KG1 (cell line): Measurements from ENCODE around the gene NEK11.
"Not testable (repeated sequence)": the region's sequence is repeated elsewhere in the genome, so short reads cannot be mapped to it uniquely, and the experiment has no call there.

Experiments
- DNase-seq: peaks from one replicate; lab custom pipeline; 2025; lab: John Stamatoyannopoulos, UW

NEK11 gene

DNA sequence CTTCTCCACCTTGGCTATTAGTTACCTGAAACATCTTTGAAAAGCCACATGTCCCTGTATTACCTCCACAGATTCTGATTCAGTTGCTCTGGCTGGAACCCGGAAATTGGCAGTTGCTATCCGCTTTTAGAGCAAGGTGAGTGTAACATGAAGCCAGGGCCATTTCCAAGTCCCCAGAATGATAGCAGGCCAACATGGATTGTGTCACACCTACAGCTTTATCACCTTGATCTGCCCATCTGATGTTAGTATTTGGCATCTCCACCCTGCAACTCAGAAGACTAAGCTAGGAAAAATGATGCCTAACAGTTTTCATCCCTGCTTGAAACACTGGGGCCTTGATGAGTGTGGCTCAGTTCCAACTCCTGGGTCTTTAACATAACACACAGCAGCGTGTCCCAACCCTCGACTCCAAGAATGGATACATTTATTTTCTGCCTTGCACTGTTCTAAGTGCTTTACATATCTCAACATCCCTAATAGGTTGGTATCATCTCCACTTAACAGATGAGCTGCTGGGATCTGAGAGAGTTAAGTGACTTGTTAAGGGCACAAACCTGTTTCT is 333.6 kb downstream of the NEK11 start:
- DNase-seq: no peak

DNA sequence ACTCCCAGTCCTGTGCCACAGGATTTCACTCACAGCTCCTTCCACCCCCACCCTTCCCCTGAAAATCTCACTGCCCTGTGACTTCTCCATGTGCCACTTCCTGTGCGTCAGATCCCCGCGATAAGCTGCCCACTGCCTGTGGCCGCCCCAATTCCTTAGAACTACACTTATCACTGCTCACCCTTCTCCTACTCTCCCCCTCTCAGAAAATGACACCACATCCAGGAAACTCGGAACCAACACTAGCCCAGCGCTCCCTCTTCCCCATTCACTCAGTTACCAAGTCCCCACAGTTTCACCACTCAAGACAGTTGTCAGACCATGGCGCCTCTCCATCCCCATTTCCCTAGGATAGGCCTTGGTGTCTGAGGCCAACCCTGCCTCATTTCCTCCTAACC is 334.4 kb downstream of the NEK11 start:
- not testable (repeated sequence) for DNase-seq

DNA sequence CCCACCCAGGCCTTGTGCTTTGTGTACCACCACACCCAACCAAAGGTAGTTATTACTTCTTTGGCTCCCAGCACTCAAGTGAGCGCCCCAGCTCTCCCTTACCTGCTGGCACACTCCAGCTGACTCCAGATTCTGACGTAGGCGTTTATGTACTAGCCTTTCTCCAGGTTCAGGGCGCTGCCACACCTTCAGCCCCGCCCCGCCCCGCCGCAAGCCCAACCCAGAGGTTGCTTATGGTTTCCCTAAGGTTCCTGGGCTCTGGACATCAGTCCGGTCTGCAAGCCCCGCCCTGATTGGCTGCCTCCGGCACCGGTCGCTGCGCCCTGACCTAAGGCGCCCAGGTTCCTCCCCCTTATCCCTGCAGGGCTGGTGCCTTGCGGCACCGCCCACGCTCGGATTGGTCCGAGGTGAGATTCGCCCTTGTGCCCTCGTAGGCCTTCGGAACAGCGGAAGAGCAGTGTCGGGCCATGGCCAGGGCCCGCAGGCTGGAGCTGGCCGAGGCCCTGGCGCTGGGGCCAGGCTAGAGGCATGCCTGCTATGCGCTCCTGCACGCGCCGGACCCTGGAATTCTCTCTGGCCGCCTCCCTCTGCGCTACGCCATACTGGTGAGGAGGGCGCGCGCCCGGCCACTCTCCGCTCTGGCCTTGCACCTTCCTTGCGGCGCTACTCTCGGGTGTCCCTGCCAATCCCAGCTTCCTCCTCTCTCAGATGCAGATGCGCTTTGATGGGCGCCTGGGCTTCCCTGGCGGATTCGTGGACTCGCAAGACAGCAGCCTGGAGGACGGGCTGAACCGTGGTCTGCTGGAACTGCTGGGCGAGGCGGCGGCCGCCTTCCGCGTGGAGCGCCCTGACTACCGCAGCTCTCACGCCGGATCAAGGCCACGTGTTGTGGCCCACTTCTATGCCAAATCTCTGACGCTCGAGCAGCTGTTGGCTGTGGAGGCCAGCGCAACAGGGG is 335.1 kb downstream of the NEK11 start:
- DNase-seq: no peak

DNA sequence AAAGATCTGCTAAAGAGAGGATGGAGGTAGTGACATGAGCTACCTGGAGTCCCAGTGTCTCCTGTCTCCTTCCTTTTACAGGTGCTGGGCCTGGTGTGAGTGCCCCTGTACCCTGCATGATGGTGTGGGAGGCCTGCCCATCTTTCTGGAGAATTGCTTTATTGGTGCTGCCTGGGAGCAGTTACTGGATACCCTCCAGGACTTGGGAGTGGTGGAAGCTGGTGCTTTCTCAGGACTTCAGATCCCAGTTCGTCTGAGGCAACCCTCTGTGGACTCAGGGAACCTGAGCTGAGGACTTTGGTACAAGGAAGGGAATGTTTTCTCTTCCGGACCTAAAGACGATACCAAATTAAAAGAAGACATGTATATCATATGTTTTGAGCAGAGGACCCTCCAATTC is 336.6 kb downstream of the NEK11 start:
- no peak for DNase-seq

DNA sequence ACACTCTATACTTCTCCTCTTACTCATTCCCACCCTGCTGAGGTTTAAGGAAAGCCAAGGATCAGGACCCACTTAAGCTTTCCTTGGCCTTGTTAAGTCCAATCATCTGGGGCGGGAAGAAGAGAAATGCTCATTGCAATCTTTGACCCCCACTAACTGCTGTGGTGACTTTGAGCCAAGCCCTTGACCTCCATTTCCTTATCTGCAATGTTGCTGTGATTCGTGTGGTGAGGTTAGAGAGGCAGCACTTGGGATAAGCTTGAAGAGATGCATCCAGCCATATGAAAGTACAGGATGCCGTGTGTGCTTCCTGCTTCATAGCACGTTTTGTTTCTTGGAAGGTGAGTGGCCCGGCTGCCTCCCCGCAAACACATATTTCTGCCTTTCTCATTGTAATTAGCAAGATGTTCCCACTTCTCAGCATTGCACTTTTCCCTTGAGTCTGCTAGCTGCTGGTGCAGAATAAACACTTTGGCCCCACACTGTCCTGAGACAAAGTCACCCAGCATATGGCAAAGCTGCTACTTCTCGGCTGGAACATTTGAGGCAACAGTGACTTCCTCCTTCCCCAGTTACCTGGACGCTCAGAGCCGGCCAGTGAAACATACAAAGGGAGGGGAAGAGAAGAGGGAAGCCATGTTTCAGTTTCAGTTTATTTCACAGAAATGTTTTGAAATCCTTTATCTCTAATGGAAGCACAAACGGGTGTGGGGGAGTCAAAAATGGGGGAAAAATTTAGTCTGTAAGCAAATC is 344.4 kb downstream of the NEK11 start:
- no peak for DNase-seq

DNA sequence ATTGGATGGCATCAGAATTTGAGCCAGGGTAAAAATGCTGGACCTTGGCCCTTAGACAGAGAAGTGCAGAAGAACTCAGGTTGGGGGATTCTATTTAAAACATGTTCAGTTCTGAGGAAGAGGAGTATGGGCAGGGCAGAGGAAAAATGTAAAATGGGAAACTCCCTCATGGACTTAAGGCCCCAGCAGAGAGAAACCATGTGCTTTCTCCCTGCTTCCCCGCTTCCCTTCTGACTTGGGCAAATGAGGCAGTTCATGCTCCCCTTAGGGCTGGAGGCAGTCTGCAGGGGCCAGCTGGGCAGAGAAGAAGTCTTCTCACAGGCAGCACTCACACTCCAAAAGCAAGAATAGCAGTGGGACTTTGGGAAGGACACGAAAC is 345.0 kb downstream of the NEK11 start:
- no peak for DNase-seq

DNA sequence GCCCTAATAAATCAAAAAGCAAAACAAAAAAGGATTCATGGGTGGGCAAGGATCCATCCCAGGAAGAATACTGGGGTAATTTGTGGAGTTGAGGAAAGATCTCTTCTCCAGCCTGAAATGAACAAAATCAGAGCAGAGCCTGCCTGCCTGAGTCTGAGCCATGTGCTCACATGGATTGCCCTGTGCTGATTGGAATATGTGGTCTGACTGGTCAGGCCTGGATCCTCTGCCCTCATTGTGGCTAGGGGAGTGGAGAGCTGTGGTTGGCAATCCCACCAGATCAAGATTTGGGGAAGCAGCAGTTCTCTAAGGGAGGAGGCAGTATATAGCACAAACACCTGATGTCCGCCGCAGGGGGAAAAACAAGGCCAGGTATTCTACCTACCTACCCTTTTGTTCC is 348.1 kb downstream of the NEK11 start:
- no peak for DNase-seq

DNA sequence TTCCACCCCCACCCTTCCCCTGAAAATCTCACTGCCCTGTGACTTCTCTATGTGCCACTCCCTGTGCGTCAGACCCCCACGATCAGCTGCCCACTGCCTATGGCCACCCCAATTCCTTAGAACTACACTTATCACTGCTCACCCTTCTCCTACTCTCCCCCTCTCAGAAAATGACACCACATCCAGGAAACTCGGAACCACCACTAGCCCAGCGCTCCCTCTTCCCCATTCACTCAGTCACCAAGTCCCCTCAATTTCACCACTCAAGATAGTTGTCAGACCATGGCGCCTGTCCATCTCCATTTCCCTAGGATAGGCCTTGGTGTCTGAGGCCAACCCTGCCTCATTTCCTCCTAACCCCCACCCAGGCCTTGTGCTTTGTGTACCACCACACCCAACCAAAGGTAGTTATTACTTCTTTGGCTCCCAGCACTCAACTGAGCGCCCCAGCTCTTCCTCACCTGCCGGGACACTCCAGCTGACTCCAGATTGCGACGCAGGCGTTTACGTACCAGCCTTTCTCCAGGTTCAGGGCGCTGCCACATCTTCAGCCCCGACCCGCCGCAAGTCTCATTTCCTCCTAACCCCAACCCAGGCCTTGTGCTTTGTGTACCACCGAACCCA is 354.3 kb downstream of the NEK11 start:
- not testable (repeated sequence) for DNase-seq

DNA sequence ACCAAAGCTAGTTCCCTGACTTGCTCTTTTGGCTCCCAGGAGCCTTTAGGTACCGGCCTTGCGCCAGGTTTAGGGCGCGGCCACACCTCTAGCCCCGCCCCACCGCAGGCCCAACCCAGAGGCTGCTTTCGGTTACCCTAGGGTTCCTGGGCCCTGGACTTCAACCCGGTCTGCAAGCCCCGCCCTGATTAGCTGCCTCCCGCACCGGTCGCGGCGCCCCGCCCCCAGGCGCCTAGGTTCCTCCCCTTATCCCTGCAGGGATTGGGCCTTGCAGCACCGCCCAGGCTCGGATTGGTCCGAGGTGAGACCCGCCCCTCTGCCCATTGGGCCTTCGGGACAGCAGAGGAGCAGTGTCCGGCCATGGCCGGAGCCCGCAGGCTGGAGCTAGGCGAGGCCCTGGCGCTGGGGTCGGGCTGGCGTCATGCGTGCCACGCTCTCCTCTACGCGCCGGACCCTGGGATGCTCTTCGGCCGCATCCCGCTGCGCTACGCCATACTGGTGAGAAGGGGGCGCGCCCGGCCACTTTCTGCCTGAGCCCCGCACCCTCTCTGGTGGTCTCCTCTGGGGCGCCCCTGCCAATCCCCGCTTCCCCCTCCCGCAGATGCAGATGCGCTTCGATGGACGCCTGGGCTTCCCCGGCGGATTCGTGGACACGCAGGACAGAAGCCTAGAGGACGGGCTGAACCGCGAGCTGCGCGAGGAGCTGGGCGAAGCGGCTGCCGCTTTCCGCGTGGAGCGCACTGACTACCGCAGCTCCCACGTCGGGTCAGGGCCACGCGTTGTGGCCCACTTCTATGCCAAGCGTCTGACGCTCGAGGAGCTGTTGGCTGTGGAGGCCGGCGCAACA is 355.0 kb downstream of the NEK11 start, which contains the start of gene NUDT16:
Gene NUDT16, plus strand, starts transcription at position 330 of the 847 bp plus-strand sequence. Its CDS starts 31 bp downstream, at position 361.
- DNase-seq: peak; percentile 87

DNA sequence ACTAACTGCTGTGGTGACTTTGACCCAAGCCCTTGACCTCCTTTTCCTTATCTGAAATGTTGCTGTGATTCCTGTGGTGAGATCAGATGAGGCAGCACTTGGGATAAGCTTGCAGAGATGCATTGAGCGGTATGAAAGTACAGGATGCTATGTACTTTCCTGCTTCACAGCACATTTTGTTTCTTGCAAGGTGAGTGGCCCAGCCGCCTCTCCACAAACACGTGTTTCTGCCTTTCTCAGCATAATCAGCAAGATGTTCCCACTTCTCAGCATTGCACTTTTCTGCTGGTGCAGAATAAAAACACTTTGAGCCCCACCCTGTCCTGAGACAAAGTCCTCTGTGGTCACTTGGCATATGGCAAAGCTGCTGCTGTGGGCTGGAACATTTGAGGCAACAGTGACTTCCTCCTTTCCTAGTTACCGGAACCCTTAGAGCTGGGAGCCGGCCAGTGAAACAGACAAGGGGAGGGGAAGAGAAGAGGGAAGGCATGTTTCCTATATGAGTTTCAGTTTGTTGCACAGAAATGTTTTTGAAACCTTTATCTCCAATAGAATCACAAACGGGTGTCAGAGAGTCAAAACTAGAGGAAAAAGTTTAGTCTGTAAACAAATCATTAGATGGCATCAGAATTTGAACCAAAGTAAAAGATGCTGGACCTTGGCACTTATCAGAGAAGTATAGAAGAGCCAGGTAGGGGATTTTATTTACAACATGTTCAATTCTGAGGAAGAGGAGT is 359.9 kb downstream of the NEK11 start:
- peak; percentile 50 for DNase-seq

DNA sequence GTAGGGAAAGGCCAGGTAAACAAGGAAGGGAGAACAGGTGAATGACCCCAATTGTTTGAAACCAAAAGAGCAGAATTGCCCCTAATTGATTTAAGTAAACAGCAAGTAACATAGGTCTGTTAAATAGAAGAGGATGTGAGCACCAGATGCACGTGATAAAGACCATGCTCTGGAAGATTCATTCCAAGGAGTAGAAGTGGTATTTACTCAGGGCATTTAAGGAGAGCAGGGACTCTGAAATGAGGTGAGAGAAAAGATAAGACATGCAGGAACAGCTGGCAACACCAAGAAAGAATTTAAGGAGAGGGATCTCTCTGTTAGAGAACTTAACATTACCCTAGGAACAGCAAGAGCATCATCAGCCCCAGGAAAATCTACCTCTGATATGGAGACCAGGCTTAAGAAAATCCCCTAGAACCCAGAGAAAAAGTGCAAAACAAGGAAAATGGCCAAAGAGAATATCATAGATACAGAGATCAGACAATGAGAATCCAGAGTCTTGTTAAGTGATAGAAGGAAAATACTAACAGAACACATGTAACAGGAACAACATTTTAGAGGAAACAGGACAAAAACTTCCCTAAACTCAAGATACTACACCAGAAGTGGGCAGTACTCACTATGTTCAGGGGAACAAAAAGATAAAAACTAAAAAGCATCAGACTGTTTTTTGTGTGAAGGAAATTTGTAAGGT is 361.3 kb downstream of the NEK11 start:
- DNase-seq: no peak

DNA sequence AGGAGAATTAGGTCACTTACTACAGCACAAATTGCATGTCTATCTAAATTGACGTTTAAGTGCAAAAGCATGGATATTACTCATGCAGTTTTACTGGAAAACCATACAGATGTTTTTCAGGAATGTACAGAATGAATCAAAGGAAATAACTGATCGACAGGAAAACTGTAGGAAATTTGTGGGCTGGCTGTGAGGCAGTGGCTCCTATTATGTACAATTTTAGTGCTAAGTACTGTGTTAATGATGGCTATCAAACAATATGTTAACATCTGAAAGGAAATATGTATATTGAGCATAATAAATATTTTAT is 361.8 kb downstream of the NEK11 start:
- no peak for DNase-seq

DNA sequence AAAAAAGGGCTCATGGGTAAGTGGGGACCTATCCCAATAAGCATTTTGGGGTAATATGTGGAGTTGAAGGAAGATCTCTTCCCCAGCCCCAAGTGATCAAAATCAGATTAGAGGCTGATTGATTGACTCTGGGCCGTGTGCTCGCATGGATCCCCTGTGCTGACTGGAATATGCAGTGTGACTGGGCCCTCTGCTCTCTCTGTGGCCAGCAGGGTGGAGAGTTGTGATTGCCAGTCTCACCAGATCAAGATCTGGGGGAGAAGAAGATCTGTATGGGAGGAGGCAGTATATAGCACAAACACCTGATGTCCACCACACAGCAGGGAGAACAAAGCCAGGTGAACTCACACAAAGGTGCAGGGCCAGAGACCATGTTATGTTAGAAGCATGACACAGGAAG is 363.7 kb downstream of the NEK11 start:
- no peak for DNase-seq

DNA sequence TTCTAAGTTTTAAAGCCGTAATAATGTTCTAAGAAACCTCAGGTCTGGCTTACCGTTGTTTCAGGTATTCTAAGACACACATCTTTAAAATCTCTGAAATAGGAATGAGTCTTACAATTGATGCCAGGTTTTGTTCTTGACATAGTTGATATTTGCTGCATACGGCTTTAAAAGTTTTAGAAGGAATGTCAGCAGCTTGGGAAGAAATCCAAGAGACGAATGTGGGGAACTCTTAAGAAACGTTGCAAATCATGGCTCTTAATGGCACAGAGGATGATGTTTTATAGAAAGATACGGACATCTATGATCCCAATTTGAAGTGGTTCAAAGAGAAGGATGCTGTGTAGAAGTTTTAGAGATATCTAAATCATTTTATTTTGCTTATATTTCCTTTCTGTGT is 366.4 kb downstream of the NEK11 start:
- DNase-seq: no peak

DNA sequence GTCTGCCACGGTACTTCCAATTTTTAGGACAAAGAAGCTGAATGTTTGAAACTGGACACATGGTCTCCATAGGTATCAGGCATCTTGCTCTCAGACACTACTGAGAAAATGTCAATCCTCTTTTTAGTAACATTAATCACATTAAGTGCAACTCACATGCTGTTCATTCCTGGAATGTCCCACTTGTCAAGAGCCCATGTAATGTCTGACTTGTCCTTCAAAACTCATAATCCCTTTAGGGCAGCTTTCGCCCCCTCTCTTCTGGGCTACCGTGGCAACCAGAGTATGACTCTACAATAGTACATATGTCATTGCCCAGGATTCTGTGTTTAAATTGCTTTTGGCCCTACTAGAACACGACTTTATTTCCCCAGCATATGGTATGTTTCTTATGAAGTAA is 367.2 kb downstream of the NEK11 start:
- no peak for DNase-seq

DNA sequence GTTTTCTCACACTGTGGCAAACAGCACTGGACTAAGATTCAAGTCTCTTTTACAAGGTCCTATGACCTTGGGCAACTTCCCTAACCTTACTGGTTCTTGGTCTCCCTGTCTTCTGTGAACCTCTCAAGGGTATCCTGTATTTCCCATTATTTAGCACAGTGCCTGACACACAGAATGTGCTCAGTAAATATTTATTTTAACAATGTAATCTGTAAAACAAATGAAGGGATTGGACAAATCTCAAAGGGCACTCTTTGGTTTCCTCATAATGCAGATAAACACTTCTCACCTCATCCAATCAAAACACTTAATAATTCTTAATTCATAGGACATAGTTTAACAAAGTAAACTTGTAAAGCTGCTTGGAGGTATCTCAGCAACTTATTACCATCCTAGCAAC is 367.7 kb downstream of the NEK11 start:
- no peak for DNase-seq

DNA sequence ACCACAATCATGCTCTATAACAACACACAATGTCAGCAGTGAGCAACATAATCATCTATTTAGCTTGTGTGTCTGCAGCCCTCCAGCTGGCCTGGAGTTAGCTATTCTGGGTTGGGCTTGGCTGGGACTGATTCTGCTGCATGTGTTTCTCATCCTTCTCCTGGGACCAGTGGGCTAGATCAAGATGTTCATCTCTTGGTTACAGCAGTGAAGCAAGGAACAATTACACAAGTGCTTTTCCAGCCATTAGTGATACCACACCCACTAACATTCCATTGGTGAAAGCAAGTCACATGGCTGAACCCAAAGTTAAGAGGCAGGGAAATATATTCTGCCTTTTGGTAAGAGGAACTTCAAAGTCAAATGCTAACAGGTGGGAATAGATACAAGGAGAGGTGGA is 369.5 kb downstream of the NEK11 start:
- no peak for DNase-seq

DNA sequence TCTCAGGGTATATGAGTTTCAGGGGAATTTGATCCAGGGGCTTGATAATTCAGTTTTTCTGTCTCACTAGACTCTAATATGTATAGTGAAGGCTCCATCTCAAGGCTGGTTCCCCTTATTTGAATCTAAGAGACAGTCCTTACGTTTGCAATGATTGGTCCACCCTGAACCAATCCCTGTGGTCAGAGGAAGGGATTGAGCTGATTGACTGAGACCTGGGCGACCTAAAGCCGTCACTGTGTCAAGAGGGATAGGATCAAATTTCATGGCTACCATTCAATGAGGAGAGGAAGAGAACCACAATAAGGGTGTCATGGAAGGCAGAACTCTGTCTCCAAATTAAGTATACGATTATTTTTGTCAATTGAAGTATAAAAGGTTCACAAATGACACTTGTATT is 371.2 kb downstream of the NEK11 start:
- no peak for DNase-seq
